ENCODE data around the gene TSPYL4. TPM values are rescaled to one million over a fixed set of nuclear protein-coding genes. Genes with fewer than 3 reads are reported as not detected.

The TSPYL4 gene
- total RNA-seq, 2 donors from 2014 or later: 29.2 to 34.5 TPM

DNA sequence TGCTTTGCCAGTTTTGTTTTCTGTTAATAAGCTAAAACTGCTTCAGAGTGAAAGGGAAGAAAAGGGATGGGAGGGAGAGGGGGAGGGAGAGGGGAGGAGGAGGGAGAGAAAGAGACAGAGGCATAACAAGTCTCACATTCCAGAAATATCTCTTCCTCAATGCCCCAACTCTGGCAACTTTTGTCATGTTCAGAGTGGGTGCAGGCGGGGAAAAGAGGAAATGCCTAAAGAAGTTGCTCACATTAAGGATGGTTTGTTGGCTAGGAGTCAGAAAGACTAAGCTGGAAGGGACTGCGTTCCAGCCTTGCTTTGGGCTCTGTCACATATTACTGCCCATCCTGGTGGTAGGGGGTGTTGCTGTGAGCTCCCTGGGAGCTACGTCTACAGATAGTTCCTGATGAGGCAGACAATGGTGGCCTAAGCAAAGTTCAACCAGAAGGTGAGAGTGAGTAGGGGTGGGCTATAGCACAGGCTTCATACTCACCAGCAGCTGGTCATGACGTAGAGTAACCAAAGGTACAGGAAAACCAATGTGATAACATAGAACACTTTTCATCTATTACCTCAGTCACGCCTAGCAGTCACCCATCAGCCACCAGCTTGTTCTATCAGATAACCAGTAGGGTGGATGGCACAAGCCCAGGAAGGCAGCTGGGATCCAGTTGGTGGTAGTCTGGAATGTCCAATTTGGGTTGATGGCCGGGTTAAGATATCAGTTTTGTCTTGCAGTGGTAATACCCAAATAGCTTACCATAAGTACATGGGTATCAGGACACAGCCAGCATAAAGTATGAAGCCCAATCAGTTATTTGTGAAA, 2.1 kb downstream of the TSPYL4 start:
- Histone ChIP-seq H3K27ac (peak overlapping the region; percentile 61 to 72), H3K4me1 (peaks cover 0 to 60% of the 10 kb centered on the region in 2 donors), H3K9me3 (no peaks in the 10 kb centered on the region), H3K27me3 (no peaks in the 10 kb centered on the region), H3K36me3 (no peaks in the 10 kb centered on the region), H3K4me3 (peak overlapping the region; percentile 27 to 89)
- no peak for DNase-seq (ENCODE audit: low spot score)
- TF ChIP-seq, protein P1, sequence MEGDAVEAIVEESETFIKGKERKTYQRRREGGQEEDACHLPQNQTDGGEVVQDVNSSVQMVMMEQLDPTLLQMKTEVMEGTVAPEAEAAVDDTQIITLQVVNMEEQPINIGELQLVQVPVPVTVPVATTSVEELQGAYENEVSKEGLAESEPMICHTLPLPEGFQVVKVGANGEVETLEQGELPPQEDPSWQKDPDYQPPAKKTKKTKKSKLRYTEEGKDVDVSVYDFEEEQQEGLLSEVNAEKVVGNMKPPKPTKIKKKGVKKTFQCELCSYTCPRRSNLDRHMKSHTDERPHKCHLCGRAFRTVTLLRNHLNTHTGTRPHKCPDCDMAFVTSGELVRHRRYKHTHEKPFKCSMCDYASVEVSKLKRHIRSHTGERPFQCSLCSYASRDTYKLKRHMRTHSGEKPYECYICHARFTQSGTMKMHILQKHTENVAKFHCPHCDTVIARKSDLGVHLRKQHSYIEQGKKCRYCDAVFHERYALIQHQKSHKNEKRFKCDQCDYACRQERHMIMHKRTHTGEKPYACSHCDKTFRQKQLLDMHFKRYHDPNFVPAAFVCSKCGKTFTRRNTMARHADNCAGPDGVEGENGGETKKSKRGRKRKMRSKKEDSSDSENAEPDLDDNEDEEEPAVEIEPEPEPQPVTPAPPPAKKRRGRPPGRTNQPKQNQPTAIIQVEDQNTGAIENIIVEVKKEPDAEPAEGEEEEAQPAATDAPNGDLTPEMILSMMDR (IDR thresholded peaks at IDR 0.05): no peak

DNA sequence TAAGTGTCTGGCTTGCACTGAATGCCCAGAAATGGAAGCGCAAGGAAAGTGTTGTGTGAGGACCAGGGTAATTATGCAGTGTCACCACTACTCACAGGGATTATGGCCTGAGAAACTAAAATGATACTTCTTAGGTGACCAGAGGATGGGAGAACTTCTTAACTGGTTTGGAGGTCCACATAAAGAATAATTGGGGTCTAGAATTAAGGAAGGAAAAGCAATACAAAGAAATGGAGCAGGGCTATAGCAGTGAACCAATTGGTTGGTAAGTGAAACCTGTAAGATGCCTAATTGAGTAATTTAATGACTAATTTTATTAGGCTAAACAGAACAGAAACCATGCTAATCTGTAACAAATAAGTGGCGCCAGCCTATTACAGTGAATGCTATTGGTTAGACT, 5.3 kb downstream of the TSPYL4 start:
- no peaks in the 10 kb centered on the region for H3K9me3 ChIP-seq
- TF ChIP-seq, protein P1 (IDR thresholded peaks at IDR 0.05): no peak
- no peak overlapping the region for H3K4me3 ChIP-seq
- peaks cover 0 to 58% of the 10 kb centered on the region in 2 donors for H3K4me1 ChIP-seq
- no peaks in the 10 kb centered on the region for H3K27me3 ChIP-seq
- H3K36me3 ChIP-seq: peaks cover 6% of the 10 kb centered on the region
- no peak for DNase-seq (ENCODE audit: low spot score)
- peak overlapping the region in 1 of 2 donors; percentile 72 for H3K27ac ChIP-seq

DNA sequence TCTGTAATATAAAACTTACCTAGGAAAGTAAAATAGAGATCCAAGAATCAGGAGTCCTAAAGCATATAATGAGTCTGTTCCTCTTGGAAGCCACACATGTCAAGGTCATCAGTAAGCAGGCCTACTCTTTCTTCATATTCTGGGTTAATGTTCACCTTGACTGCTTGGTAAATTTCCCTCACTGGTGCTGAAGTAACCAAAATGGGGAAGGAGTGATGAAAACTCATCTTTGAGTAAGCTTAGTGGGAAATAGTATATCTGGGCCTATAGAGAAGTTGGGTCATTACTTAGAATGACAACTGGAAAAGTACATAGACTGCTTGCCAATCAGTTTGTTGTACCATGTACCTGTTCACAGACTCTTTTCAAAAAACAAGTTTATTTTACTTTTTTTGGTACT, 6.6 kb downstream of the TSPYL4 start:
- Histone ChIP-seq H3K36me3 (peaks cover 6% of the 10 kb centered on the region), H3K4me1 (peaks cover 0 to 48% of the 10 kb centered on the region in 2 donors), H3K9me3 (no peaks in the 10 kb centered on the region), H3K27ac (peak overlapping the region in 1 of 2 donors; percentile 72), H3K27me3 (no peaks in the 10 kb centered on the region), H3K4me3 (no peak overlapping the region)
- no peak for DNase-seq (ENCODE audit: low spot score)
- TF ChIP-seq, protein P1 (IDR thresholded peaks at IDR 0.05): no peak

DNA sequence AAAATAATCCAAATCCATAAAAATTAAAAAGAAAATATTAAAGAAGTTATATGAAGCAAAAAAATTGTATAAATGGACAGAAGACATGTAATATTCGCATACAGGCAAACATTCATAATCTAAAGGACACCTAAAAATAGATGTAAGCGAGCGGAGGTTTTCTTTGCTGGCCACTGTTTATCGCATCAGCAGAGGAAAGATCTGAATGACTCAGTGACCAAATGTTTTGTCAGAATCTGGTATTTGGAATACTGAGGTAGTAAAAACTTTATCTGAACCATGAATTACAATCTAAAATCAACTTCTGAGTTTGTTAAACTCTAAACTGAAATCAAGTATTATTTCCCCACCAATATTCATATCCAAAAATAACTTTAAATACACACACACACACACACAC, 7.8 kb downstream of the TSPYL4 start:
- H3K27ac ChIP-seq: peak overlapping the region; percentile 36 to 72

DNA sequence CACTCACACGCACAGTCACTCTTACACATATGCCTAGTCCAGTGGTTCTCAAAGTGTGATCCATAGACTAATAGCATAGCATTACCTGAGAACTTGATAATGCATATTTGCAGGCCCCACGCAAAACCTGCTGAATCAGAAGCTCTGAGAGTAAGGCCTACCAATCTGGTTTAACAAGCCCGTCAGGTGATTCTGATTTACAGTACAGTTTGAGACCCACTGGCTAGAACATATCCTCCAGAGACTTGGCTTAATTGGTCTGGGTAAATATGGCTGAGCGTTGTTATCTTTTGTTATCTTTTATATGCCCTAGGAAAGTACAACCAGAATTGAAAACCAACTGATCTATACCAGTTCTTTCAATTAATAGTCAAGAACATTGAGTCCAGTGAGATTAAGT, 9.6 kb downstream of the TSPYL4 start:
- TF ChIP-seq, protein P1 (IDR thresholded peaks at IDR 0.05): no peak
- no peaks in the 10 kb centered on the region for H3K9me3 ChIP-seq
- H3K27ac ChIP-seq: no peak overlapping the region
- H3K4me1 ChIP-seq: peaks cover 0 to 24% of the 10 kb centered on the region in 2 donors
- DNase-seq (ENCODE audit: low spot score): no peak
- H3K27me3 ChIP-seq: no peaks in the 10 kb centered on the region
- H3K4me3 ChIP-seq: no peak overlapping the region
- peaks cover 7% of the 10 kb centered on the region for H3K36me3 ChIP-seq

More for the DNA sequence above, 7.8 kb downstream of the TSPYL4 start:
- no peaks in the 10 kb centered on the region for H3K9me3 ChIP-seq
- no peaks in the 10 kb centered on the region for H3K27me3 ChIP-seq
- DNase-seq (ENCODE audit: low spot score): no peak
- peaks cover 6% of the 10 kb centered on the region for H3K36me3 ChIP-seq
- TF ChIP-seq, protein P1 (IDR thresholded peaks at IDR 0.05): no peak
- peaks cover 0 to 36% of the 10 kb centered on the region in 2 donors for H3K4me1 ChIP-seq
- H3K4me3 ChIP-seq: no peak overlapping the region

Data from right atrium auricular region (tissue), 2 donors.